Osteocyte (in vitro differentiated cells): ENCODE data around the gene LUM. TPM values are rescaled to one million over a fixed set of nuclear protein-coding genes. Genes with fewer than 3 reads are reported as not detected.

Experiments
- DNase-seq: peaks from one replicate; pipeline ENCODE4 v3.0.0; 2021; ENCODE audit warnings: mixed read lengths; ENCODE audit not compliant: unreplicated experiment; ENCODE audit errors: extremely low spot score
- H3K27ac Mint-ChIP-seq: one replicate; pipeline ENCODE4 v1.8.0; 2021; ENCODE audit warnings: mild to moderate bottlenecking, mixed read lengths; ENCODE audit not compliant: unreplicated experiment
- H3K27me3 Mint-ChIP-seq: one replicate; pipeline ENCODE4 v1.8.0; 2021; ENCODE audit warnings: mixed read lengths; ENCODE audit not compliant: unreplicated experiment
- H3K36me3 Mint-ChIP-seq: one replicate; pipeline ENCODE4 v1.8.0; 2021; ENCODE audit warnings: mixed read lengths; ENCODE audit not compliant: unreplicated experiment
- H3K4me1 Mint-ChIP-seq: one replicate; pipeline ENCODE4 v1.8.0; 2021; ENCODE audit warnings: mixed read lengths; ENCODE audit not compliant: unreplicated experiment
- H3K4me3 Mint-ChIP-seq: one replicate; pipeline ENCODE4 v1.8.0; 2021; ENCODE audit warnings: mild to moderate bottlenecking, moderate library complexity, mixed read lengths; ENCODE audit not compliant: unreplicated experiment
- H3K9me3 Mint-ChIP-seq: one replicate; pipeline ENCODE4 v1.8.0; 2021; ENCODE audit warnings: mixed read lengths; ENCODE audit not compliant: unreplicated experiment
- total RNA-seq: library from RNA; stranded (reverse); gene quantifications from 2 replicates; pipeline ENCODE4 v1.2.1, GENCODE V29; 2021
- TF ChIP-seq, protein P1 (sequence below): fragments of 200-600 bp; sonication (generic); IDR thresholded peaks from 2 replicates; pipeline ENCODE4 v1.5.0; 2021; ENCODE audit warnings: antibody characterized with exemption, mild to moderate bottlenecking, moderate library complexity

The LUM gene
- total RNA-seq, 1 donor from 2014 or later: 481 TPM

DNA sequence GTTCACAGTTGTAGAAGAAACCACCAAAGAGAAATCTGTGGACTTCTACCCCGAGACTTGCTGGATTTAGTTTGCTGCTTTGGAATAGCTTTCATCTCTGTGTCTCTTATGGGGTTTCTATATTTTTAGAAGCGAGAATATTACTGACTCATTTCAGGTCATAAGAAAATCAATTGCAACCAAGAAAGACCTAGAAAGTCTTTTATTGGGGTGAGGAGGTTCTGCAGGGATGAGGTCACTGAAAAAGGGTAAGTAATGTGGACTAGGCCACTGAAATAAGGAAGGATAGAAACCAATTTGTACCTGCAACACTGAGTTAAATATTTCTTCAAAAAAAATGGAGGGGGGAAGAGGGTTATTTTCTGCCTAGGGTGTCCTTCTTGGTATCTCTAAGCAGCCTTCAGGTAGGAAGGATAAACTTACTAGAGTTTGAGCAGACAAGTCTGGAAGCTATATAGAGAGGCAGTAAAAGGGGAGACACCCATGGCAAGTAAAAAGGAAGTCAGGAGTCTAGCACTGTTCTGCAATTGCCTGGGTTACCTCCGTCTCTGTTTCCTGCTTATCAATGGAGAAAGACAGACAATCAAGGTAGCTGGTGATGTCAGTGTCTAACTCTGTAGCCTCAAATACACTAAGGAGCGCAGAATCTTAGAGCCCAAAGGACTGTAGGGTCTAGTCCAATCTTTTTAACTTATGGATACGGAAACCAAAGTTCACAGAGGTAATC, 33.9 kb downstream of the LUM start:
- no peak for DNase-seq
- H3K4me3 Mint-ChIP-seq: no peak overlapping the region
- H3K27me3 Mint-ChIP-seq: peaks cover 4% of the 10 kb centered on the region
- H3K9me3 Mint-ChIP-seq: peaks cover 3% of the 10 kb centered on the region
- no peak overlapping the region for H3K27ac Mint-ChIP-seq
- peaks cover 6% of the 10 kb centered on the region for H3K36me3 Mint-ChIP-seq
- peaks cover 13% of the 10 kb centered on the region for H3K4me1 Mint-ChIP-seq
- TF ChIP-seq, protein P1, sequence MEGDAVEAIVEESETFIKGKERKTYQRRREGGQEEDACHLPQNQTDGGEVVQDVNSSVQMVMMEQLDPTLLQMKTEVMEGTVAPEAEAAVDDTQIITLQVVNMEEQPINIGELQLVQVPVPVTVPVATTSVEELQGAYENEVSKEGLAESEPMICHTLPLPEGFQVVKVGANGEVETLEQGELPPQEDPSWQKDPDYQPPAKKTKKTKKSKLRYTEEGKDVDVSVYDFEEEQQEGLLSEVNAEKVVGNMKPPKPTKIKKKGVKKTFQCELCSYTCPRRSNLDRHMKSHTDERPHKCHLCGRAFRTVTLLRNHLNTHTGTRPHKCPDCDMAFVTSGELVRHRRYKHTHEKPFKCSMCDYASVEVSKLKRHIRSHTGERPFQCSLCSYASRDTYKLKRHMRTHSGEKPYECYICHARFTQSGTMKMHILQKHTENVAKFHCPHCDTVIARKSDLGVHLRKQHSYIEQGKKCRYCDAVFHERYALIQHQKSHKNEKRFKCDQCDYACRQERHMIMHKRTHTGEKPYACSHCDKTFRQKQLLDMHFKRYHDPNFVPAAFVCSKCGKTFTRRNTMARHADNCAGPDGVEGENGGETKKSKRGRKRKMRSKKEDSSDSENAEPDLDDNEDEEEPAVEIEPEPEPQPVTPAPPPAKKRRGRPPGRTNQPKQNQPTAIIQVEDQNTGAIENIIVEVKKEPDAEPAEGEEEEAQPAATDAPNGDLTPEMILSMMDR: no peak

DNA sequence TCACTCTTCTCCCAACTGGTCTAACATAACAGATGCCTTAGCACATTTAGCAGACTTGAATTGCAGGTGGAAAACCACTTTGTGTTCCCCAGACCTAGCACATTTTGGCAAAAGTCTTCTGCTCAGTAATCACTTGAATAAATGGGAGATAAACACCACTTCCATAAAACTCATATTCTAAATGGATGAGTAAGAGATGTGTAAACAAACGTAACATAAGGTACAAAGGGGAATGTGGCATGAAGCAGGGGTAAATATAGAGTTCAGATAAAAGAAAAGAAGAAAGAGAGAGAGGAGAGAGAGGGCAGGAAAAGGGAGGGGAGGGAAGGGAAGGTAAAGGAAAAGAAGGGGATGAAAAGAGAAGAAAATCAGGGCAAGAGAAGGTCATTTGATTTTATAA, 36.4 kb downstream of the LUM start:
- Mint-ChIP-seq H3K4me3 (no peak overlapping the region), H3K36me3 (peaks cover 2% of the 10 kb centered on the region), H3K27me3 (peaks cover 4% of the 10 kb centered on the region), H3K4me1 (peaks cover 13% of the 10 kb centered on the region), H3K9me3 (peaks cover 3% of the 10 kb centered on the region), H3K27ac (no peak overlapping the region)
- TF ChIP-seq, protein P1: no peak
- no peak for DNase-seq

DNA sequence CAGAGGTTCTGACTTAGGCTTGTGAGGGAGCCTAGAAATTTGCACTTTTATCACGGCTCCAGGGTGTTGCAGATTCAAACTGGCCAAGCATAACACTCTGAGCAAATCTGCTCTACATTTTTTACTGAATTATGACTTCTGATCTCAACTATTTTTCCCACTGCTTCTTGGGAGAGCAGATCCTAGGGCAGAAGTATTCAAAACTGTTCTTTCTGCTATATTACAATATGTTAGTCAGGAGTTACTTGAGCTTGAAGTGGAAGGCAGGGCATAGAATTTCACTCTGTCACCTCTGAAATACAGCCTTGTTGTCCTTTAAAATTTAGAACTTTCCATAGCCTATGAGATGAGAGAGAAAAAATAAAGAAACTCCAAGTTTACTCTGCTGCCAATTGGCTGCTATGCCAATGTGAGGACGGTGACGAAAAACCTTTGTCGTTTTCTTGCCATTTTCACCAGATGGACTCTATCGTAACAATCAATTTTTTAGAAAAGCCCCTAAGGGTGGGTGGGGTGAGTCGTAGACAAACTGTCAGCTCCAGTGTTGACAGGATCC, 37.1 kb downstream of the LUM start:
- Mint-ChIP-seq H3K9me3 (peaks cover 3% of the 10 kb centered on the region), H3K27me3 (peaks cover 4% of the 10 kb centered on the region), H3K4me3 (no peak overlapping the region), H3K36me3 (peaks cover 2% of the 10 kb centered on the region), H3K27ac (peak overlapping the region; percentile 55), H3K4me1 (peaks cover 13% of the 10 kb centered on the region)
- TF ChIP-seq, protein P1: no peak
- no peak for DNase-seq

DNA sequence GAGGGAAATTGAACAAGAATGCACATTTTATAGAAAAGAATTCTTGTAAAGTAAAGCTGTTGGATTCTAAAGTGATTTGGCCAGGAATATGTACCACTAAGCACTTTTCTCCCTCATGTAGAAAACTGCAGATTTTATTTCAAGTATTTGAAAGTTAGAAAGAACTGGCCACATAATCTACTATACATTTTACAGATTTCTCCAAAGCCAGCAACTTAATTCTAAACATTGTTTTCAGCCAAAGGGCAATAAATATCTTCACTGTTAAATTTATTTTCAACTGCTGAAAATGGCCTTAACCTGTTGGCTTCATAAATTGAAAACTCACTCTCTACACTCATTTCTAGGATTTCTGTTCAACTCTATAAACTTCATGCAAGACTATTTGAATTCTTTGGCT, 37.9 kb downstream of the LUM start:
- Mint-ChIP-seq H3K4me1 (peaks cover 13% of the 10 kb centered on the region), H3K36me3 (peaks cover 2% of the 10 kb centered on the region), H3K27ac (no peak overlapping the region), H3K4me3 (no peak overlapping the region), H3K9me3 (no peaks in the 10 kb centered on the region), H3K27me3 (peaks cover 4% of the 10 kb centered on the region)
- no peak for DNase-seq
- TF ChIP-seq, protein P1: no peak

GRCh38 chr12:91072931-91073330, 38.4 kb downstream of the LUM start:
- Mint-ChIP-seq H3K36me3 (peaks cover 2% of the 10 kb centered on the region), H3K27me3 (peaks cover 2% of the 10 kb centered on the region), H3K4me1 (peaks cover 13% of the 10 kb centered on the region), H3K9me3 (no peaks in the 10 kb centered on the region), H3K4me3 (no peak overlapping the region), H3K27ac (no peak overlapping the region)
- DNase-seq: no peak
- TF ChIP-seq, protein P1: no peak
